Measurements from ENCODE around the gene MAPK1.
A peak's percentile ranks its signal among the peaks of the same experiment; 100 is the strongest.
"Not testable (repeated sequence)": the region's sequence is repeated elsewhere in the genome, so short reads cannot be mapped to it uniquely, and the experiment has no call there.

MAPK1 gene

GRCh38 chr22:21721195-21721852 is 146.1 kb downstream of the MAPK1 start:
- DNase-seq, result not testable (repeated sequence)

GRCh38 chr22:21720191-21720859 is 147.1 kb downstream of the MAPK1 start:
- DNase-seq, result not testable (repeated sequence)

GRCh38 chr22:21719024-21719423 is 148.4 kb downstream of the MAPK1 start:
- DNase-seq, result no peak

GRCh38 chr22:21718499-21718898 is 148.9 kb downstream of the MAPK1 start:
- DNase-seq, result no peak

GRCh38 chr22:21716395-21717122 is 150.9 kb downstream of the MAPK1 start:
- not testable (repeated sequence) for DNase-seq

- DNase-seq, result no peak
These were observed 152.7 kb downstream of the MAPK1 start for GRCh38 chr22:21714786-21715185.

- no peak for DNase-seq
These were observed 153.2 kb downstream of the MAPK1 start for GRCh38 chr22:21714059-21714770.

- DNase-seq, result no peak
These were observed 153.9 kb downstream of the MAPK1 start for GRCh38 chr22:21713428-21714058.

- DNase-seq, result peak; percentile 70
These were observed 154.6 kb downstream of the MAPK1 start for GRCh38 chr22:21712751-21713427.

GRCh38 chr22:21711851-21712250 is 155.6 kb downstream of the MAPK1 start:
- DNase-seq, result no peak

GRCh38 chr22:21710156-21710555 is 157.3 kb downstream of the MAPK1 start:
- no peak for DNase-seq

- no peak for DNase-seq
These were observed 157.8 kb downstream of the MAPK1 start for GRCh38 chr22:21709688-21710087.

GRCh38 chr22:21708960-21709359 is 158.5 kb downstream of the MAPK1 start:
- no peak for DNase-seq

- no peak for DNase-seq
These were observed 159.8 kb downstream of the MAPK1 start for GRCh38 chr22:21707677-21708076.
